G401.6 (cell line): ENCODE results near the gene PPP1R16B.

Experiments used
- FAIRE-seq: peaks from 2 replicates; lab custom pipeline; 2012; peaks lifted over from hg19 to GRCh38; lab: Jason Lieb, UNC

The PPP1R16B gene

DNA sequence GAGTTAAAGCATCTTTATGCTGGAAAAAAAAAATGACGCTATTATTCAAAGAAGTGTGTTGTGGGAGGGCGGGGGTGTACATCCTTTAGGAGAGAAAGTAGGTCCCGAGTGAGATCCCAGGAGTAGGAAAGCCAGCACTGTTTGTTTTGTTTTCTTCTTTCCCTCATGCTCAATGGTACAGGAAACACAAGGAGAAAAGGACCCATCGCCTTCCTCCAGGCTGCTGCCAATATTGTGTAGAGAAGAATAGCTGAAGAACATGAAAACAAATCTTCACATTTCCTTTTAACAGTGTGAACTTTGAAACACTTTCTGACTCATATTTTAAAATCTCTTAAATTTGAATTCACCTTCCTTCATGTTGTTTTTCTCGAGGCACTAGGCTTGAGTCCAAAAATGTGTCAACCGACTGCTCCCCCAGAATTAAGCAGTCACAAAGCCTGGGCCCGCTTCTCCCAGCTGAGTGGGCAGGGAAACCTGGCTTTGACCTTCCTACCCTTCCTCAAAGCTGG is 22.3 kb downstream of the PPP1R16B start:
- FAIRE-seq = no peak

DNA sequence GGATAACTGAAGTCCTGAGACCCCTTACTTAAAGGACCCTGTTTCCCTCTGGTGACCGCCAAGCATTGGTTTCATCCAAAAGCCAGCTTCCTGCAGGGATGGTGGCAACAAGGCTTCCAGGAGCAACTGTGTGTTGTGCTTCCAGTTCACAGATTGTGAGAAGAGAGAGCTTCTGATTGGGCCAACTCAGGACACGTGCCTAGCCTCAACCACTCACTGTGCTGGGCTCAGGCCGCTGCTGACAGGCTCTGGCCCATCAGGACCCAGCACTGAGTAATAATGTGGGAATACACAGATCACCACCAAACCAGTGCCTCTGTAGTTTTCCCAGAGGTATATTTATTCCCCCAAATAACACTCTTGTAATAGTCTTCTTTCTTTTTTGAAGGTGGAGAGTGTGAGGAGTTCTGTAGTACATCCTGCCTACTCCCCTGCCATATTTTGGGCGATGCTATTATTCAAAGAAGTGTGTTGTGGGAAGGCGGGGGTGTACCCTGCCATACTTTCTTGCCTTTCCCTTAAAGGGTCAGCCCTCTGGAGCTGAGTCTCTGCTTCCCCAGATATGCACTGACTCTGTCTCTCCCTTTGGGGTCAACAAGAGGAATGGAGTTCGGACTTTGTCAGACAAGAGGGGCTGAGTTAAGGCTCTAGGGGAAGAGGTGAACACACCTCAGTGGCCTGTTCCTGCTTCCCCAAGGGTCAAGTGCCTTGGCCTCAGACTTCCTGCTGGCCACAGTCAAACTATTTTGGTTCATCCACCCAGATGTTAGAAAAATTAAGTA is 23.2 kb downstream of the PPP1R16B start:
- no peak for FAIRE-seq

DNA sequence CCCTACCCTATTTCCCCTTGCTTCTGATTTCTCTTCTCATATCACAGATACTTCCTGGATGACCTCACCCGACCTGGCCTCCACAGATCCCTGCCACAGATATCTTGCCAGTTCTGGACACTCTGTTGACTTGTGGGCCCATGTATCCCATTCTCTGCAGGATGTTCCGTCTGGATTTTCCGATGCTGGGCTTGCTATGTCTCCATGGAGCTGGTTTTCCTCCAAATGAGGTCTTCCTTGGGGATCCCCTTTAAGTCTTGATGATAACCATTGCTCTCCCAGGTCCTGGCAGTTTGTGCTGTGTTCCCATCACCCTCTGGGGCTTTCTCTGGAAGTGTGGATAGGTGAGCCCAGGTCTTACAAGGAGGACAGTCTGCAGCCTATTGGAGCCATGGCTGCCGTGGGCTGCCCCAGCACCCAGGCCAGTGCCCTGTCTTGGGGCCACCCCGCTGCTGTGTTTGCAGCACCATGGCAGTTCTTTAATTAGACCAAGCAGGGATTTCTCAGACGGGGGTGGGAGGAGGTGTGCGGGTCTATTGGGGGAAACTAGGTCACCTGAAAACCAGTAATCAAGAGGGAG is 23.9 kb downstream of the PPP1R16B start:
- no peak for FAIRE-seq

DNA sequence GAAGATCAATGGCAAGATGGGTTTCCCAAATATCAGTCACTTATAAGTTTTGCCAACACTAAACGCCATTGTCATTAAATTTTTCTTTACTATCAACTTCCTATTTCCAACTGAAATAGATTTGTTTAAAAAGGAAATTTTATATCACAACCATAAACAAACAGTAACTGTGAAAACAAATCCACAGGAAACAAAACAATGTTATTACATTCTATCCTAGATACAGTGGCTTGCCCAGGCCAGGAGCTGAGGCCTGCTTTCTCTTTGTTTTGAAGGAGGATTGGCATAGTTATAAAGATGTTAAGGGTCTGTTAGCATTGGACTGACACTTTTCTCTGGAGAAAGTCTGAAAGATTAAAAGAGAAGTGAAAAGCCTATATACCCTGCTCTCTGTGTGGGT is 24.9 kb downstream of the PPP1R16B start:
- no peak for FAIRE-seq

DNA sequence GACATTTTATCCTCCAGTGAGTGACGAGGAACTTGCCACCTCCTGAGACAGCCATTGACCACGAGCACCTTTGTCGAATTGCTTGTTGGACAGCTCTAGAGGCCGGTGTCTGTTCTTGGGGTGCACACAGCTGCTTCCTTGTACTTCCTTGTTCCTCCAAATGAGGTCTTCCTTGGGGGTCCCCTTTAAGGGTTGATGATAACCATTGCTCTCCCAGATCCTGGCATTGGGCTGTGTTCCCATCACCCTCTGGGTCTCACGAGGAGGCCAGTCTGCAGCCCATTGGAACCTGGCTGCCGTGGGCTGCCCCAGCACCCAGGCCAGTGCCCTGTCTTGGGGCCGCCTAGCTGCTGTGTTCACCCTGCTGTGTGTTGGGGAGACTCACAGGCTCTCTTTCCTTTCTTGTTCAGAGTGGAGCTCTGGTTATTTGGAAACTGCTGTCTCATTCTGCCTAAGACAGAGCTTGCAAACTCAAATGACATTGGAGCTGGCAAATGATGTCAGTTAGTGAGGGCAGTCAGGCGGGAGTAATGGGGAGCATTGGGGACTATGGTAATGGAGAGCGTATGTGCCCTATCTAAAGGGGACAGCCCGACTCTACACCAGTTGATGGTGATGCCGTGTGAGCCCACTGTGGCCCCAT is 25.7 kb downstream of the PPP1R16B start:
- FAIRE-seq = no peak

DNA sequence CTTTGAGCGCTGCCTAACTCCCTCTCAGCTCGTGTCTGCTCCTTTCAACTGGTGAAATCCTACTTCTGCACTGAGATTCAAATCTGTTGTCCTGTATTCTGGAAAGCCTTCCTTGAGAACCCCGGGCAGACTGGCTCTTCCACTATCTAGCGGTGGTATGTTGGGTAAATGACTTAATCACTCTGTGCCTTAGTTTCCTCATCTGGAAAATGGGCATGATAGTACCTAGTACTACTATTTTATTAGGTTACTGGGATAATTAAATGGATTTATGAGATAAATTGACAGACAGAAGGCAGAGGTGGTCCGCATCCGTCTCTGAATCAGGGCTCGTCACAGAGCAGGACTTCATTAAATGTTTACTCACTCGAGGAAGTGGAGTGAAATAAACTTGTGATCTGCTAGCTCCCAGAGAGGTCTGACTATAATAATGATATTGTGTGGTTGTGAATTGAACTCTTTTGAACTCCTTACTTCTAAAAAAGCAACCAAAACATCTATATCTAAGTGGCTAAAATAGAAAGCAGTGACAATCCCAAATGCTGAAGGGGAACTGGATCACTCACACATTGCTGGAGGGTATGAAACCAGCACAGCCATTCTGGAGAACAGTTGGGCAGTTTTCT is 26.6 kb downstream of the PPP1R16B start:
- no peak for FAIRE-seq

DNA sequence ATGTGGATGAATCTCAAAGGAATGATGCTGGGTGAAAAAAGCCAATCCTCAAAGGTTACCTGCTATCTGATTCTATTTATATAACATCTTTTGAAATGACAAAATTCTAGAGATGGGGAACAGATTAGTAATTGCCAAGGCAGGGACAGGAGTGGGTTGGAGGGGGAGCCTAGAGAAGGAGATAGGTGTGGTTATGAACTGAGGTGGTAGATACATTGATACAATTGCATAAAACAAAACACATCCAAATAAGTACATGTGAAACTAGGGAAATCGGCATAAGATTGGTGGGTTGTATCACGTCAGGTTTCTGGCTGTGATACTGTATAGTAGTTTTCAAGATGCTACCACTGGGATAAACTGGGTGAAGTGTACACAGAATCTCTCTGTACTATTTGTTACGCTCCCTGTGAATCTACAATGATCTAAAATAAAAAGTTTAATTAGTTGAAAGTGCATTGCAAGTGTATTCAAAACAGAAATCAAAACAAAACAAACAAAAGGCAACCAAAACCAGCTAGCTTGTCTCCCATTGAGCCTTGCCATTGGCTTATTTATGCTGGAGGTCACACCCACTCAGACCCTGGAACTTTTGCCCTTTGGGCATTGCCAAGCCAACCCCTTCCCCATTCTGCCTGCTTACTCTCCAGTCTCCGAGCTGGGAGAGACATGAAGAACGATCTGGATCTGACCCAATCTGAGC is 27.8 kb downstream of the PPP1R16B start:
- no peak for FAIRE-seq

DNA sequence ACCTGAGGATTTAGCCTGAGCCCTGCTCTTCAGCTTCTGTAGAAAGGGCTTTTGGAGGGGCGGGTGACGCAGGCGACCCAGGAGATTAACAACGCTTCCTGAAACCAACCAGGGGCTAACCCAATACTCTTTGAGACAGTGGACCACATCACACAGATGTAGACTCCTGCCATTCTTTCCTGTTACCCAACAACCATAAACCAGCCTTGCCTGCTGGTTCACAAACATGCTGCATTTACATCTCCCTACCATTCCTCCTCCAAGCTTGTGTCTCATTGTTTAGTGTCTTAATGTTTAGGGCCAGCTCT is 28.3 kb downstream of the PPP1R16B start:
- FAIRE-seq = no peak

DNA sequence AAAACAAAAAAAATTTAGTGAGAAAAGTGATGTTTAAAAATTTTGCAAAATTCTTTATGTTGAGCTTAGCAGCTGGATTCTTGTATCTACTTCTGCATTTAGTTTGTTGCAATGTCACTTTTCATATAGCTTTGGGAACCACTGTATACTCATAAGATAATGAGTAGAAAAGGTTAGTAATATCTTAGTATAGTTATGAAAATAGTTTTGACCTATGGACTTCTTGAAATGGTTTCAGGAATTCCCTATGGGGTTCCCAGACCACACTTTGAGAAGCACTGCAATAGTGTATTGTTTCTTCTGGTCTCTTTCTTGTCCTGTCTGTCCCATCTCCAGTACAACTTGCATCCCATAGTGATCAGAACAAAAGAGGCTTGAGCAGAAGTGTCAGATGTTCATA is 29.4 kb downstream of the PPP1R16B start:
- no peak for FAIRE-seq

DNA sequence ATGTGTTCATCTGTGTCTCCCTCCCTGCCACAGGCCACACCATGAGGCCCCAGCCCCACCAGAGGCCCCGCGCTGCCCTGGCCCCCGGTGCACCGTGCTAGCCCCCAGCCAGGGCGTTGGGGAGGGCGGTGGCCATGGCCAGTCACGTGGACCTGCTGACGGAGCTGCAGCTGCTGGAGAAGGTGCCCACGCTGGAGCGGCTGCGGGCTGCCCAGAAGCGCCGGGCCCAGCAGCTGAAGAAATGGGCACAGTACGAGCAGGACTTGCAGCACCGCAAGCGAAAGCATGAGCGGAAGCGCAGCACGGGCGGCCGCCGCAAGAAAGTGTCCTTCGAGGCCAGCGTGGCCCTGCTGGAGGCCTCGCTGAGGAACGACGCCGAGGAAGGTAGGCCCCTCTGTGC is 30.3 kb downstream of the PPP1R16B start:
- FAIRE-seq = no peak

DNA sequence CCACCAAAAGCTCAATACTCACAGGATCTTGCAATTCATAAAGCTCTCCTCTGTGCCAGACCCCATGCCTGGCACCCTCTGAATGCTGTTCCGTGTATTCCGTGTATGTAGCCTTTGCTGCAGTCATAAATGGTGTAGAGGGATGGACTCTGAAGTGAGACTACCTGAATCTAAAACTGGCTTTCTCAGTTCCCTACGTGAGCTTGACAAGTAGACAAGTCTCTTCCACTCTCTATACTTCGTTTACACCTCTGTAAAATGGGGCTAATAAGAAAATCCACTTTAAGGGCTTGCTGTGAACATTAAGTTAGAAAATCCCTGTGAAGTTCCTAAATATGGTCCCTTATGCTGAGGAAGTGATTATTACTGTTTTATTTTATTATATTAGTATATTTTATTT is 31.5 kb downstream of the PPP1R16B start:
- FAIRE-seq = no peak

DNA sequence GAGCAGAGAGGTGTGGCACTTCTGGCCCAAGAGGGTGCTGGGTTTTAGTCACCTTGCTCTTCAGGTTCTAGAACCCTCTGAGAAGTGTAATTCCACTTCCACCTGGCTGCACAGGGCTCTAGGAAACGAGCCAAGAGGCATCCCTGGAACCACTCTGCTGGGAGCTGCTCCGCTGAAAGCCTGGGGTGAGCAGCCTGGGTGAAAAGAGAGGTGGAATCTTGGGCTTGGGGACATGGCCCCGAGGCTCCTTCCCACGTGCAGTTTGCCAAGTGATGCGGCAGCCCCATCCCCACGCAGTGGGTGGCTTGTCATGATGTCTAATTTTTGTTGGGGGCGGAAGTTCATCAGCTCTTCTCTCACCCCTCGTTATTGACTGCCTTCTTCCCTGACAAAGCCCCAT is 32.8 kb downstream of the PPP1R16B start:
- no peak for FAIRE-seq

DNA sequence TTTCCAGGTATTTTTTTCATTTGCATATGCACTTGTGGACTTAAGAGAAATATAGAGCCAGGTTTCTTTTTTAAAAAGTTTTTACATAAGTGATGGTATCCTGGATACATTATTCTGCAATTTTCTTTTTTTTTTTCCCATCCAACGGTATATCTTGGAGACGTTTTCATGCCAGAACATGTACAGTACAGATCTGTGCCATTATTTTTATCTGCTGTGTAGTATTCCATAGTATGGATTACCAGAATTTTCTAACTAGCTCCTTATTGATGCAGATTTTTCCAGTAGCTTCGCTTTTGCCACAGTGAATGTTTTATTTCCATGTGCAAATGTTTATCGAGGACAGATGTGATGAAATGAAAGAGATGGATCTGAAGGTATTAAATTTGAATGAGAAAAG is 34.1 kb downstream of the PPP1R16B start:
- FAIRE-seq = no peak

DNA sequence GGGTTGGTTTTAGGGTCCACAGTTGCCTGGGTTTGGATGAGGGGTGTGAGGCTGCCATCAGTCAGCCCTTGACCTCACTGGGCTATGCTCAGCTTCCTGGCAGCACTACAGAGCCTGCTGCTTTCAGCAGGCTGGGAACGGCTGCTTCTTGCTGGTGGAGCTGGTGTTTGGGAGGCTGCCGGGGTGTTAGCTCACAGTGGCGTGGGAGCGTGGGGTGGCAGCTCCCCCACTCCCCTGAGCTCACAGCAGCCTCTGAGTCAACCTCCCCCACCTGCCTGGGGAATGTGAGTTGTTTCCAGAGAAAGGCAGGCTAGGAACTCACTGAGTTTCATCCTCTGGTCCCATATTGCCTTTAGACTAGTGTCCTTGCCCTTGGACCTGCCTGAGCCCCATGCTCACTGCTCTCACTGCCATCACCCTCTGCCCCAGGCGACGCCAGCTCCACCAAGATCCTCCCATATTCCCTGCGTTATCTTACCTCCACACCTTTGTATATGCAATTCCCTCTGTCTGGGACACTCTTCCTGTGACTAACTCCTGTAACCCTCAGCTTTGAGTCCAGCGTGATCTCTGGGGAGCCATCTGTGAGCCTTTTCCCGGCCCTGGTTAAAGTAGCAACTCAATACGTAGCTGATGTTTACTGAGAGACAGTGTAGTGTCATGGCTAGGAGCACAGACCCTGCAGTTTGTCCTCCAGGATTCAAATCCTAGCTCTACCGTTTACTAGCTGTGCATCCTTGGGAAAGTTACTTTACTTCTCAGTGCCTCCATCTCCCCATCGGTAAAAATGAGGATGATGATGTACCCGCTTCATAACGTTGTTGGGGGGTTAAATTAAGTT is 34.8 kb downstream of the PPP1R16B start:
- FAIRE-seq = no peak

DNA sequence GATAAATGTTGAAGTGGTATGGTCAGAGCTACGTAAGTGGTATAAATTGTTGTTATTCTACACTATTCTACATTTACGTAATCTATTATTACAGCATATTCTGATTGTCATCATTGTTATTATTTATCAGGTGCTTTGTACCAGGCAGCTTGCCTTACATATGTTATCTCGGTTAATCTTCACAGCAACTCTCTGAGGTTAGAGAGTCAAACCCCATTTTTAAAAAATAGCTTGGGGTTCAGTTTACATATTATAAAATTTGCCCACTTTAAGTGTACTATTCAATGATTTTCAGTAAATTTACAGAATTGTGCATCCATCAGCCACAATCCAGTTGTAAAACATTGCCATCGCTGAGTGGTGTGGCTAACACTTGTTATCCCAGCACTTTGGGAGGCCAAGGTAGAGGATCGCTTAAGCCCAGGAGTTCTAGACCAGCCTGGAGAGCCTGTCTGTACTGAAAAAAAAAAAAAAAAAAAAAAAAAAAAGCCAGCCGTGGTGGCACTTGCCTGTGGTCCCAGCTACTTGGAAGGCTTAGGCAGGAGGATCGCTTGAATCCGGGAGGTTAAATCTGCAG is 35.5 kb downstream of the PPP1R16B start:
- no peak for FAIRE-seq

DNA sequence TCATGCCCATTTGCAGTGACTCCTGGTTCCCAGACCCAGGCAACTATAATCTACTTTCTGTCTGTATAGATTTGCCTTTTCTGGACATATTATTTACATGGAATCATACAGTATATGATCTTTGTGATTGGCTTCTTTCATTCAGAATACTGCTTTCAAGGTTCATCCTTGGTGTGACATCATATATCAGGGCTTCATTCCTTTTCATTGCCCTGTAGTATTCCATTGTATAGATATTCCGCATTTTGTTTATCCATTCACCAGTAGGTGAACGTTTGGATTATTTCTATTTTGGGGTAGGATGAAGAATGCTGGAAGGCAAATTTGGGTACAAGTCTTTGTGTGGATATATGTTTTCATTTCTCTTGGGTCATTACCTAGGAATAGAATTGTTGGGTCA is 36.1 kb downstream of the PPP1R16B start:
- no peak for FAIRE-seq

DNA sequence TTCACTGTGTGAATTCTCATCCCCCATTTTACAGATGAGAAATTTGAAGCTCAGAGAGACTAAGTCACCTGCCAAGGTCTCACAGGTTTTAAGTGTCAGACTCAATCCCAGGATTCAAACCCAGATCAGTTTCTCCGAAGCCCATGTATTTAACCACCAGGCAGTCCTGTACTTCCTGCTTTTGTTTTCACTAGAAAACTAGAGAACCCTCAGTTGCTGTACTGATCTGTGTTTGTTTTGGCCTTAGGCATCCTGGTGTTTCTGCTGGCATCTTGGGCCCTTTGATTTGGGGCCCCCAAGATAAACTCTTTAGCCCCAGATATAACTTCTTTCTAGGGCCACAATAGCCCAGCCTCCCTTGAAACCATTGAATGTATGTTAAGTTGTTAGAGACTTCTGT is 36.5 kb downstream of the PPP1R16B start:
- no peak for FAIRE-seq

DNA sequence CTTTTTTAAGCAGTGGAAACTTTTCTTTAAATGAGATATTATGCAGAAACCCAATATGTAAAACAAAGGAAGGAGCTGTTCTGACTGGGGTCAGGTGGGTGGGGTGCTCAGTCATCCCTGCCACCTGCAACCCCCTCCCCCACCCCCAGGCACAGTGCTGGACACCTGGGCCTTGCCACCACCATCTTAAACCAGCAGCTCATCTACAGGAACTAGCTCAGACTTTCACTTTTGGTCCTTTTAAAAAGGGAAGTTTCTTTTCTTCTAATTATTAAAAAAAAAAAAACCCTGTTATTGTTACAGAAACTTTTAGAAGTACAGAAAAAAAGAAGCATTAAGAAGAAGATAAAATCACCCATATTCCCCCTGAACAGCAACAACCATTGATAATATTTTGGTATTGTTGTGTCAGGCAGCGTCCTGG is 37.1 kb downstream of the PPP1R16B start:
- FAIRE-seq = no peak

DNA sequence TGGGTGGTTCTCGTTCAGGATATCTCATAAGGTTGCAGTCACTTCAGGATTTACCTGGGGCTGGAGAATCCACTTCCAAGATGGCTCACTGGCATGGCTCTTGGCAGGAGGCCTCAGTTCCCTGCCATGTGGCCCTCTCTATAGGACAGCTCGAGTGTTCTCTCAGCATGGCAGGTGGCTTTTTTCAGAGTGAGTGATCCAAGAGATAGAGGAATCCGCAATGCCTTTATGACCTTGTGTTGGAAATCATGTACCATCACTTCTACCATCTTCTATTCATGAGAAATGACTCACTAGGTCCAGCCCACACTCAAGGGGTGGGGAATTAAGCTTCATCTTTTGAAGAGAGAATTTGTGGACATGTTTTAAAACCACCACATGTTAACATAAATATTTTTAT is 37.8 kb downstream of the PPP1R16B start:
- FAIRE-seq = no peak

DNA sequence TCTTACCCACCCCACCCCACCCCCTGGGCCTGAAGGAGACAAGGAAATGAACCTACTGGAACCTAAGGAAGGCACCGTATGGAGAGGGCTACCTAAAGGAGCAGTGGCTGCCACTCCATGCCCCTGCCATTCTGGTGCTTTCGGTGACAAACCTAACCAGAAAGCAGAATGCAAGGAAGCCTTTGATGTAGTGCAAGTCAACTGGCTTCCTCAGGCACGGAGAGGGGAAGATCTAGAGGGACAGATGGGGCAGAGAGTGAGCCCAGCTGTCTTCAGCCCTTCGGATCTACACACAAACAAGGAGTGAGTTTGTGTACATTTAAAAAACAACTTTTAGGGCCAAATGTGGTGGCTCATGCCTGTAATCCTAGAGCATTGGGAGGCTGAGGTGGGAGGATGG is 39.5 kb downstream of the PPP1R16B start:
- FAIRE-seq = no peak

DNA sequence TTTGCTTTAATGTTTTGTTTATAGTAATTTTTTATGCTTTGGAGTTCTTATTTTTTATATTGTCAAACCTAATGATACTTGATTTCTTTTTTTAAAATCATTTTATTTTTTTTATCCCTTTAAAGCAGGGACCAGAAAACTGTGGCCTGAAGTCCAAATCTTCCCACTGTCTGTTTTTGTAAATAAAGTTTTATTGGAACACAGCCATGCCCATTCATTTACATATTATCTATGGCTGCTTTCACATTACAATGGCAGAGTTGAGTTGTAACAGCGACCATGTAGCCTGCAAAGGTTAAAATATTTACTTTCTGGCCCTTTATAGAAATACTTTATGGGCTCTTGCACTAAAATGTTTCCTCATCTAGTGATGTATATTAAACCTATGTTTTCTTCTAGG is 42.3 kb downstream of the PPP1R16B start:
- no peak for FAIRE-seq
